OCI-LY7 (cell line): ENCODE measurements around the gene HAND2. TPM values are rescaled to one million over a fixed set of nuclear protein-coding genes. Genes with fewer than 3 reads are reported as not detected.

Experiments used
- BruUV-seq: library from RNA; stranded (reverse); fragments of 400-500 nt; replicated peaks from 2 replicates; lab custom pipeline; 2021; lab: Mats Ljungman, UMichigan
- CTCF ChIA-PET: fragments of 300-600 bp; sonication (Branson Sonifier 250); formaldehyde crosslinking; loops from one replicate; lab custom pipeline; 2022; ENCODE audit warnings: antibody characterized with exemption; ENCODE audit not compliant: unreplicated experiment; lab: Charles Lee
- POLR2A ChIA-PET: fragments of 300-600 bp; sonication (Branson Sonifier 250); formaldehyde crosslinking; loops from one replicate; lab custom pipeline; 2022; ENCODE audit warnings: antibody characterized with exemption; lab: Charles Lee
- DNase-seq: peaks from one replicate; pipeline ENCODE4 v3.0.0-alpha.2; 2015; ENCODE audit warnings: low spot score
- H2AFZ ChIP-seq: fragments of 200-600 bp; sonication (generic), shearing (Covaris generic); 2 replicates; pipeline ENCODE4 v1.6.1; 2014; ENCODE audit warnings: mild to moderate bottlenecking, antibody characterized with exemption, low read length, moderate library complexity
- H3K27ac ChIP-seq: fragments of 200-600 bp; sonication (generic); 2 replicates; pipeline ENCODE4 v1.5.1; 2014; ENCODE audit warnings: mixed run types, low read depth, mild to moderate bottlenecking, moderate library complexity, low read length, inconsistent platforms; ENCODE audit not compliant: poor library complexity, severe bottlenecking
- H3K36me3 ChIP-seq: fragments of 200-600 bp; sonication (generic); 2 replicates; pipeline ENCODE4 v1.6.1; 2014; ENCODE audit warnings: mild to moderate bottlenecking, antibody characterized with exemption, low read length, moderate library complexity, mixed read lengths; ENCODE audit not compliant: insufficient read depth
- H3K4me1 ChIP-seq: fragments of 200-600 bp; sonication (generic); 2 replicates; pipeline ENCODE4 v1.5.1; 2014; ENCODE audit warnings: mild to moderate bottlenecking, low read length; ENCODE audit not compliant: insufficient read depth, poor library complexity, severe bottlenecking
- H3K4me2 ChIP-seq: fragments of 200-600 bp; sonication (generic); 2 replicates; pipeline ENCODE4 v1.6.1; 2014; ENCODE audit warnings: mild to moderate bottlenecking, low read length
- H3K4me3 ChIP-seq: fragments of 200-600 bp; sonication (generic); 2 replicates; pipeline ENCODE4 v1.5.1; 2014; ENCODE audit warnings: mild to moderate bottlenecking, low read depth, low read length; ENCODE audit not compliant: poor library complexity, severe bottlenecking
- H3K79me2 ChIP-seq: fragments of 200-600 bp; sonication (generic); 2 replicates; pipeline ENCODE4 v1.6.1; 2016; ENCODE audit warnings: low read depth, mild to moderate bottlenecking, low read length, moderate library complexity, mixed read lengths; ENCODE audit not compliant: insufficient read depth
- H3K9me2 ChIP-seq: fragments of 200-600 bp; sonication (generic); 2 replicates; pipeline ENCODE4 v1.6.1; 2016; ENCODE audit warnings: mild to moderate bottlenecking, low read length, mixed read lengths; ENCODE audit not compliant: insufficient read depth
- H3K9me3 ChIP-seq: fragments of 200-600 bp; sonication (generic); 2 replicates; pipeline ENCODE4 v1.6.1; 2014; ENCODE audit warnings: mild to moderate bottlenecking, mixed run types, low read length, mixed read lengths
- H4K20me1 ChIP-seq: fragments of 200-600 bp; sonication (generic); 2 replicates; pipeline ENCODE4 v1.6.1; 2014; ENCODE audit warnings: mild to moderate bottlenecking, antibody characterized with exemption, low read length, moderate library complexity, mixed read lengths; ENCODE audit not compliant: insufficient read depth
- EZH2phosphoT487 ChIP-seq: fragments of 200-600 bp; sonication (generic); IDR thresholded peaks from 2 replicates; pipeline ENCODE4 v1.6.1; 2018; ENCODE audit warnings: low read depth, borderline replicate concordance, mild to moderate bottlenecking, mixed run types, antibody characterized with exemption, low read length, moderate library complexity, mixed read lengths
- intact Hi-C: fragments of 100-400 bp; cut with micrococcal nuclease; formaldehyde crosslinking; loops from one replicate; pipeline ENCODE4 v1.10.0; 2022; ENCODE audit not compliant: unreplicated experiment
- total RNA-seq, 2 experiments: library from RNA; depleted of rRNA in 1 of 2; stranded (reverse); fragments of >200 nt in 1 of 2; shearing (Covaris generic) in 1 of 2; gene quantifications; 2 replicates each; pipeline ENCODE4 v1.2.3, GENCODE V29; 2014 to 2022
- TF ChIP-seq, protein P1 (sequence below): fragments of 200-600 bp; sonication (generic); conservative IDR thresholded peaks from 2 replicates; pipeline ENCODE4 v1.5.1; 2014; ENCODE audit warnings: mild to moderate bottlenecking, antibody characterized with exemption, low read length, moderate library complexity, mixed read lengths

Gene HAND2
- total RNA-seq, 2 experiments from 2014 or later, result not detected

GRCh38 chr4:173536808-173537429 lies 6.9 kb upstream of the HAND2 start:
- Histone ChIP-seq H3K36me3 (no peaks in the 10 kb centered on the region), H2AFZ (no peak overlapping the region), H3K4me1 (no peaks in the 10 kb centered on the region), H4K20me1 (no peaks in the 10 kb centered on the region), H3K4me2 (no peak overlapping the region), H3K79me2 (no peaks in the 10 kb centered on the region), H3K9me3 (no peaks in the 10 kb centered on the region), H3K4me3 (no peak overlapping the region), H3K27ac (no peak overlapping the region), H3K9me2 (no peaks in the 10 kb centered on the region)
- CTCF ChIA-PET, result no interaction called here
- intact Hi-C loops, result no loop called here
- DNase-seq, result no peak
- TF ChIP-seq, protein P1, sequence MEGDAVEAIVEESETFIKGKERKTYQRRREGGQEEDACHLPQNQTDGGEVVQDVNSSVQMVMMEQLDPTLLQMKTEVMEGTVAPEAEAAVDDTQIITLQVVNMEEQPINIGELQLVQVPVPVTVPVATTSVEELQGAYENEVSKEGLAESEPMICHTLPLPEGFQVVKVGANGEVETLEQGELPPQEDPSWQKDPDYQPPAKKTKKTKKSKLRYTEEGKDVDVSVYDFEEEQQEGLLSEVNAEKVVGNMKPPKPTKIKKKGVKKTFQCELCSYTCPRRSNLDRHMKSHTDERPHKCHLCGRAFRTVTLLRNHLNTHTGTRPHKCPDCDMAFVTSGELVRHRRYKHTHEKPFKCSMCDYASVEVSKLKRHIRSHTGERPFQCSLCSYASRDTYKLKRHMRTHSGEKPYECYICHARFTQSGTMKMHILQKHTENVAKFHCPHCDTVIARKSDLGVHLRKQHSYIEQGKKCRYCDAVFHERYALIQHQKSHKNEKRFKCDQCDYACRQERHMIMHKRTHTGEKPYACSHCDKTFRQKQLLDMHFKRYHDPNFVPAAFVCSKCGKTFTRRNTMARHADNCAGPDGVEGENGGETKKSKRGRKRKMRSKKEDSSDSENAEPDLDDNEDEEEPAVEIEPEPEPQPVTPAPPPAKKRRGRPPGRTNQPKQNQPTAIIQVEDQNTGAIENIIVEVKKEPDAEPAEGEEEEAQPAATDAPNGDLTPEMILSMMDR, result peak; percentile 48
- TF ChIP-seq EZH2phosphoT487, result no peak
- no TSS peak for BruUV-seq
- POLR2A ChIA-PET, result no interaction called here

DNA sequence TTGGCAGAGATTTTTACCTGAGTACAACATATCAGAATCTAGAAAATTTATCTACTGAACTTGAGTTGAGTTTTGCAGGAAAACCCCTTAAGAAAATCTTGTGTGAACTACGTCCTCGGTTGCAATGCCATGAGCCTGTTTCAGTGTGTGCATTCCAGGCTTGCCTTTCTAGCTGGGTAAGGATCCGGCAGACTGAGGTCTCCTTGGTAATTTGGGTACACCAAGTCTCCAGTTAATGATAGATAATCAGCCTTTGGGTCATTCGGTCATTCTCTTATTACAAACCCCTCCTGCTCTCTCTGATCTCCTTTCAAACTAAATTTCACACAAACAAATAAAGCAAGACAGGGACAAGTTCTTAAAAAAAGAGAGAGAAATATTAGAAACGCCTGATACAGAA lies 5.9 kb upstream of the HAND2 start:
- H3K4me1 ChIP-seq, result no peaks in the 10 kb centered on the region
- no peak for TF ChIP-seq EZH2phosphoT487
- TF ChIP-seq, protein P1, result no peak
- H3K4me2 ChIP-seq, result no peak overlapping the region
- H3K79me2 ChIP-seq, result no peaks in the 10 kb centered on the region
- intact Hi-C loops, result no loop called here
- H3K27ac ChIP-seq, result no peak overlapping the region
- no TSS peak for BruUV-seq
- H3K9me2 ChIP-seq, result no peaks in the 10 kb centered on the region
- no peak for DNase-seq
- no peaks in the 10 kb centered on the region for H4K20me1 ChIP-seq
- H3K9me3 ChIP-seq, result no peaks in the 10 kb centered on the region
- no peak overlapping the region for H3K4me3 ChIP-seq
- POLR2A ChIA-PET, result interaction anchor here (1.2 kb wide), 1 partner anchor 35 kb away, joined by 3 read pairs; no protein-coding TSS in a partner anchor
- H3K36me3 ChIP-seq, result no peaks in the 10 kb centered on the region
- CTCF ChIA-PET, result no interaction called here
- no peak overlapping the region for H2AFZ ChIP-seq

GRCh38 chr4:173535165-173535902 lies 5.3 kb upstream of the HAND2 start:
- Histone ChIP-seq H3K27ac (no peak overlapping the region), H2AFZ (no peak overlapping the region), H3K79me2 (no peaks in the 10 kb centered on the region), H3K4me3 (no peak overlapping the region), H3K36me3 (no peaks in the 10 kb centered on the region), H4K20me1 (no peaks in the 10 kb centered on the region), H3K9me3 (no peaks in the 10 kb centered on the region), H3K4me1 (no peaks in the 10 kb centered on the region), H3K9me2 (no peaks in the 10 kb centered on the region), H3K4me2 (no peak overlapping the region)
- BruUV-seq, result no TSS peak
- TF ChIP-seq, protein P1, result no peak
- no peak for TF ChIP-seq EZH2phosphoT487
- DNase-seq, result no peak
- CTCF ChIA-PET, result no interaction called here
- intact Hi-C loops, result no loop called here
- POLR2A ChIA-PET, result interaction anchor here (1.2 kb wide), 1 partner anchor 35 kb away, joined by 3 read pairs; no protein-coding TSS in a partner anchor
